Measurements from ENCODE around the gene CELA3B.
A peak's percentile ranks its signal among the peaks of the same experiment; 100 is the strongest.
"Not testable (repeated sequence)": the region's sequence is repeated elsewhere in the genome, so short reads cannot be mapped to it uniquely, and the experiment has no call there.

CELA3B gene

GRCh38 chr1:21980515-21981220 lies 3.8 kb downstream of the CELA3B start:
- not testable (repeated sequence) for DNase-seq

GRCh38 chr1:21981253-21981652 lies 4.4 kb downstream of the CELA3B start:
- not testable (repeated sequence) for DNase-seq

DNA sequence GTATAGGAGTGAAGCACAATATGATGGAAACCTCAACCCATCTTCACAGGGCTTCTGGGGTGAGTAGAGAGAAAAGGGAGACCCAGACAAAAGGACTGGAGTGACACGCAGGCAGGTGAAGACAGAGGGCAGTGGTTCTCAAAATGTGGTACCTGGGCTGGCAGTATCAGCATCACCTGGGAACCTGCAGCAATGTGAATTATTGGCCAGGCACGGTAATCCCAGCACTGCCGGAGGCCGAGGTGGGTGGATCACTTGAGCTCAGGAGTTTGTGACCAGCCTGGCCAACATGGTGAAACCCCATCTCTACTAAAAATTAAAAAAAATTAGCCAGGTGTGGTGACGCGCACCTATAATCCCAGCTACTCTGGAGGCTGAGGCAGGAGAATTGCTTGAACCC lies 5.3 kb downstream of the CELA3B start:
- not testable (repeated sequence) for DNase-seq

GRCh38 chr1:21983539-21983938 lies 6.7 kb downstream of the CELA3B start:
- not testable (repeated sequence) for DNase-seq

DNA sequence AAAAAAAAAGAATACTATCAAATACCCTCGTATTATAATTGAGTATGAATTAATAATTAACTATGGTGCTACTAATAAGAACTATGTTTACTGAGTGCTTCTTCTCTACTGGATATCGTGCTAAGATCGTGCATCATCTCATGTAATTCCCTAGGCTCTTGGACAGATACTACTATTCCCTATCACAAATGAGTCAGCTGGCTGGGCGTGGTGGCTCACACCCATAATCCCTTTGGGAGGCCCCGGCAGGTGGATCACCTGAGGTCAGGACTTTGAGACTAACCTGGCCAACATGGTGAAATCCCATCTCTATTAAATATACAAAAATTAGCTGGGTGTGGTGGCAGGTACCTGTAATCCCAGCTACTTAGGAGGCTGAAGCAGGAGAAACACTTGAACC lies 9.1 kb downstream of the CELA3B start:
- DNase-seq, result not testable (repeated sequence)

DNA sequence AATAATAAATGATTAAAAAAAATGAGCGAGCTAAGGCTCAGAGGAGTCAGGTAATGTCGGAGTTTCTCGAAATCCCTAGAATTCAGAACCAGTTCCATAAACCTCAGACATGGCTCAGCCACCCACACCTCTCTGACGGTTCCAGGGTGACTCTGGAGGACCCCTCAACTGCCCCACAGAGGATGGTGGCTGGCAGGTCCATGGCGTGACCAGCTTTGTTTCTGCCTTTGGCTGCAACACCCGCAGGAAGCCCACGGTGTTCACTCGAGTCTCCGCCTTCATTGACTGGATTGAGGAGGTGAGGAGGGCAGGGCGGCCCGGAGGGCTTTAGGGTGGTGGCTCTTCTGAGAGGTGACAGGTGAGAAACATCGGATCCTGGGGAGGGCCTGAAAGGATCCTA lies 9.6 kb downstream of the CELA3B start:
- DNase-seq, result not testable (repeated sequence)

DNA sequence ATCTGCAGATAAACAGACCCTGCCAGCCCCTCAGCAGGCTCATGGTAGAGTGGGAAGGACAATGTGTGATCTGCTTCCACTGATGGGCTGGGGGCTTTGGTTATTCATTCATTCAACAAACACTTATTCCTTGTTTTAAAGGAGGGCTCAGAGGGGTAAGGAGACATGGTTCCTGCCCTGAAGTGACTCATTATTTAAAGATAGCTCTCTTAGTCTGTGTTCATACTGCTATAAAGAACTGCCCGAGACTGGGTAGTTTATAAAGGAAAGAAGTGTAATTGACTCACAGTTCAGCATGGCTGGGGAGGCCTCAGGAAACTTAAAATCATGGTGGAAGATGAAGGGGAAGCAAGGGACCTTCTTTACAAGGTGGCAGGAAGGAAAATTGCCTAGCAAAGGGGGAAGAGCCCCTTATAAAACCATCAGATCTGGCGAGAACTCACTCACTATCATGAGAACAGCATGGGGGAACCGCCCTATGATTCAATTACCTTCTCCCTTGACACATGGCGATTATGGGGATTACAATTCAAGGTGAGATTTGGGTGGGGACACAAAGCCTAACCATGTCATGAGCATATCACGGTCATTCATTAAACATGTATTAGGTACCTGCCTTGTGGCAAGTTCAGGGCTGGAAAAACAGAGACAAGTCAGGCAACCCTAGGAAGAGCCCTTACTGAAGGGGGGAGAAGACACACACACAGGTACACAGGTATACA lies 13.0 kb downstream of the CELA3B start:
- not testable (repeated sequence) for DNase-seq

DNA sequence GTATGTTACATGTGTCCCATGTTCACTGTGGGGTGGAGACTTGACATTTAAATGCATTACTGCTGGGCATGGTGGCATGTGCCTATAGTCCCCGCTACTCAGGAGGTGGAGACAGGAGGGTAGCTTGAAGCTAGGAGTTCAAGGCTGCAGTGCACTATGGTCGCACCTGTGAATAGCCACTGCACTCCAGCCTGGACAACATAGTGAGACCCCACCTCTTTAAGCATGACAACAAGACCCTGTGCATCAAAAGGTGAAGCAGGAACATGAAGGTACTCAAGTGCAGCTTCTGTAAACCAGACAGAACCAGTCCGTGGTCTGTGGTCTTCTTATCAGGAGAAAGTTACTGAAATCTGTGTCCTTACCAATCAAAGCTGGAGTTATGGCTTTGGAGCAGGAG lies 15.4 kb downstream of the CELA3B start:
- DNase-seq, result not testable (repeated sequence)

GRCh38 chr1:21994716-21995115 lies 17.9 kb downstream of the CELA3B start:
- DNase-seq, result not testable (repeated sequence)

DNA sequence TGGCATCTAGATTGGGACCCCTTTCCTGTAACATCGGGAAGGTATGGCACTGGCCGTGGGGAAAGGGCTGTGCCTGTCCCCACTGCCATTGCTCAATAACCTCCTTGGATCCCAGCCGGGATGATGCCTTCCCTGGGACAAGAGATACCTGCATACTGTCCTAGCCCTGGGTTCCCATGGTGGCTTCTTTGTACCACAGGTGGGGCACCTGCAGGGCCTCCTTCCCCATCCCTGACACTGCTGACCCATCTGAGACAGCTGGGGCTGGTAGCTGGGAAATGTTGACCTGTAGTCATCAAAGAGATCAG lies 19.8 kb downstream of the CELA3B start:
- DNase-seq, result not testable (repeated sequence)

GRCh38 chr1:21997891-21998623 lies 21.2 kb downstream of the CELA3B start:
- not testable (repeated sequence) for DNase-seq

DNA sequence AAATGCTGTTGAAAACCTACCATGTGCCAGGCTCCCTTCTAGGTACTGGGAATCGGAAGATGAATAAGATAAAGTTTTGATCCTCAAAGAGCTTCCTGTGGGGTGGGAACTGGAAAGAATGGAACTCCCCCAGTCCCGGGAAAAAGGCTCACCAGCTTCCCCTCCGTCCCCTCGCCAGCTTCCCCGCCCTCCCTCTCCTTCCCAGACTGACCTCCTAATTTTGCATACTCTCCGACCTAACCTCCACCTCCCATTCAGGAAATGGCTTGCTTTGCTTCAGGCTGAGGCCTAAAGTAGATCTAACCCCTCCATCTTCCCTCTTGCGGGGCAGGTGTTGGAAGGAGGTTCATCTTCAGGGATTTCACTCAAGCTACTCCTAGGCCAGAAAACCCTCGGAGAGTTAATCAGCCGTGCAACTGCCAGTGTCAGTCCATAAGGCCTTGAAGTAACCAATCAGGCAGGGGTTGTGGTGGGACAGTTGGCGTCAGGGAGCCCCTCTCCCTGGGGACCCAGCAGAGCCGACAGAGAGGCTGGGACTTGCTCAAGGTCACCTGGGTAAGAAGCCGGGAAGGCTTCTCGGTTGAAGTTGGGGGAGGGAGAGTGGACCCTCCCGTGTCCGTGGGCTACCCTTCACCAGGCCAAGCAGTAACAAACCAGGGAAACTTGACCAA lies 21.9 kb downstream of the CELA3B start:
- DNase-seq, result not testable (repeated sequence)

DNA sequence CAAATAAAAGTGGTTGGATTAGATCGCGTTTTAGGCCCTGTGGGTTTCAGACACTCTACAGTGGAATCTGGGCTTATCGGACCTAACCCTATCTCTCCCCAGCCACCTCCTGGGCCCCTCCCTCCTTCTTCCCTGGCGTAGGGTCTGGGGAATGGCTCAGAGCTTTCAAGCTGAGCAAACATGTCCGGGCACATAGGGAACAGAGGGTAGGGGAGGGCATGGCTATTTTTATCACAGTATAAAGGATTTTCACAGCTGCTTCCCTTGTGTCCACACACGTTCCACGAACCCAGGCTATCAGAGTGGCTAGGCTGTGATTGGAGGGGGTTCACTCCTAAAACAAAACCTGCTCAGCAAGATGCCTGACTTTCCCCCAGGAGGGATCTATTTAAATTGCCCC lies 22.8 kb downstream of the CELA3B start:
- DNase-seq, result not testable (repeated sequence)

- no peak for DNase-seq
Observed at GRCh38 chr1:22001409-22001808, 24.6 kb downstream of the CELA3B start, which contains the start of gene CELA3A. CELA3A (plus strand) TSS chr1:22001657; CDS start chr1:22001675, 18 bp downstream.

- not testable (repeated sequence) for DNase-seq
Observed at GRCh38 chr1:22002461-22002860, 25.6 kb downstream of the CELA3B start.

- DNase-seq, result not testable (repeated sequence)
Observed at GRCh38 chr1:22002875-22003274, 26.1 kb downstream of the CELA3B start.

DNA sequence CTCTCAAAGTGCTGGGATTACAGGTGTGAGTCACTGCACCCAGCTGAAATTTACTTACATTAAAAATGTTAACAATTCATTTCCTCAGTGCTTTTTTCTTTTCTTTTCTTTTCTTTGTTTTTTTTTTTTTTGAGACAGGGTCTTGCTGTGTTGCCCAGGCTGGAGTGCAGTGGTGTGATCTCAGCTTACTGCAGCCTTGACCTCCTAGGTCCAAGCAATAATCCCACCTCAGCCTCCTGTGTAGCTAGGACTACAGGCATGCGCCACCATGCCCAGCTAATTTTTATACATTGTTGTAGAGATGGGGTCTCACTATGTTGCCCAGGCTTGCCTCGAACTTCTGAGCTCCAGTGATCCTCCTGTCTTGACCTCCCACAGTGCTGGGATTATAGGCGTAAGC lies 27.1 kb downstream of the CELA3B start:
- not testable (repeated sequence) for DNase-seq

DNA sequence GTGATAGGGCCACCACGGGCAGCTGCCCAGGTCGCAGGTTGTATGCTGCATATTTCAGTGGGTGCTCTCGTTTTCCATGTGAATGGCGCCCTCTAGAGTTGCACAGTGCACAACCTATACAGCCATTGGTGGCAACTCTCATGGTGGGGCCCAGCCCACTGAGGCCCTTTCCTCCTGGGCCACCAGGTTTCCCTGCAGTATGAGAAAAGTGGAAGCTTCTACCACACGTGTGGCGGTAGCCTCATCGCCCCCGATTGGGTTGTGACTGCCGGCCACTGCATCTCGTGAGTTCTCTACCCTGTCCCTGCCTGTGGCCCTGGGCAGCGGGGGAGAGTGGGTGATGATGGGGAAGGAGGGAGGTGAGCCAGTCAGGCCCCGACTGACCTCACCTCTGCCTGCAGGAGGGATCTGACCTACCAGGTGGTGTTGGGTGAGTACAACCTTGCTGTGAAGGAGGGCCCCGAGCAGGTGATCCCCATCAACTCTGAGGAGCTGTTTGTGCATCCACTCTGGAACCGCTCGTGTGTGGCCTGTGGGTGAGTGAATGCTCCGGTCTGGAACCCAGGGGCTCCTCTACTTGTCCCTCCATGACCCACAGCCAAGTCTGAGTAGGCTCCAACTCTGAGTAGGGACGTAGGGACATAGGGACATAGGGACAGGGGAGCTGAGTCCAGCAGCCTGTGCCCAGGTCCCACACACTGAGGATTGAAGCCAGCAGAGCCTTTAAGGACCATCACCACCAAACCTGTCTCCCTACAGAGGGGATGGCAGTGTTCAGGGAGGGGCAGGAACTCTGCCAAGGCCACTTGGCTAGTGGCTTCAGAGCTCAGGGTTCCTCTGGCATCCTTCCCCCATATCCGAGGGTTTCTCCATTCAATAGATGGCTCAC lies 28.7 kb downstream of the CELA3B start:
- DNase-seq, result peak; percentile 14

GRCh38 chr1:22006736-22007135 lies 29.9 kb downstream of the CELA3B start:
- DNase-seq, result not testable (repeated sequence)

- not testable (repeated sequence) for DNase-seq
Observed at GRCh38 chr1:22007262-22007661, 30.4 kb downstream of the CELA3B start.

- not testable (repeated sequence) for DNase-seq
Observed at GRCh38 chr1:22009566-22009965, 32.7 kb downstream of the CELA3B start.

GRCh38 chr1:22012752-22013151 lies 35.9 kb downstream of the CELA3B start:
- not testable (repeated sequence) for DNase-seq
